Endothelial cell (in vitro differentiated cells): ENCODE measurements around the gene CCL17. TPM values are rescaled to one million over a fixed set of nuclear protein-coding genes. Genes with fewer than 3 reads are reported as not detected.

Experiments
- DNase-seq: peaks from one replicate; pipeline ENCODE4 v3.0.0; 2021; ENCODE audit warnings: low spot score
- H3K27ac Mint-ChIP-seq: one replicate; pipeline ENCODE4 v1.8.0; 2021; ENCODE audit warnings: mixed read lengths, inconsistent platforms; ENCODE audit not compliant: unreplicated experiment
- H3K27me3 Mint-ChIP-seq: one replicate; pipeline ENCODE4 v1.8.0; 2021; ENCODE audit warnings: mild to moderate bottlenecking, moderate library complexity, mixed read lengths, inconsistent platforms; ENCODE audit not compliant: unreplicated experiment
- H3K36me3 Mint-ChIP-seq: one replicate; pipeline ENCODE4 v1.8.0; 2021; ENCODE audit warnings: mild to moderate bottlenecking, low read depth, mixed read lengths, inconsistent platforms; ENCODE audit not compliant: unreplicated experiment
- H3K4me1 Mint-ChIP-seq: one replicate; pipeline ENCODE4 v1.8.0; 2021; ENCODE audit warnings: mild to moderate bottlenecking, mixed read lengths, inconsistent platforms; ENCODE audit not compliant: unreplicated experiment
- H3K4me3 Mint-ChIP-seq: one replicate; pipeline ENCODE4 v1.8.0; 2021; ENCODE audit warnings: mild to moderate bottlenecking, mixed read lengths, inconsistent platforms; ENCODE audit not compliant: unreplicated experiment
- H3K9me3 Mint-ChIP-seq: one replicate; pipeline ENCODE4 v1.8.0; 2021; ENCODE audit warnings: mixed read lengths, inconsistent platforms; ENCODE audit not compliant: unreplicated experiment
- total RNA-seq: library from RNA; stranded (reverse); fragmentation: NEBNext Ultra II Directional; extraction: Animal tissue kit (Norgen Biotek cat#: 25700); gene quantifications from one replicate; pipeline ENCODE4 v1.2.1, GENCODE V29; 2021; ENCODE audit not compliant: unreplicated experiment
- TF ChIP-seq, protein P1 (sequence below): fragments of 200-600 bp; sonication (generic); IDR thresholded peaks from one replicate; pipeline ENCODE4 v1.5.0; 2021; ENCODE audit warnings: antibody characterized with exemption; ENCODE audit not compliant: unreplicated experiment

Gene CCL17
- total RNA-seq, 1 donor from 2014 or later = not detected

DNA sequence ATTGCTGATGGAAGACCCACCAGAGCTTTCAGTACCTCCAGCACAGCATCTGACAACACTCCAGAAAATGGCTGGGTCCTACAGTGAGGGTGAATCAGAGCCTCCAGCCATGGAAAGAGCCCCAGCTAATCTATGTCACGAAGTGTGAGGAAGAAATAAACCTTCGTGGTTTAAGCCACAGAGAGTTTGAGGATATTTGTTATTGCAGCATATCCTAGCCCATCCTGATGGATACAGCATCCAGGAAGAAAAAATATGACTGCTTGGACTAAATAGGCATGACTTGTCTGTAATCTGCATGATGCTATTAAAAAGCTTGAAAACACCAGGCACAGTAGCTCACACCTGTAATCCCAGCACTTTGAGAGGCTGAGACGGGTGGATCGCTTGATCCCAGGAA is 13.3 kb upstream of the CCL17 start:
- no peaks in the 10 kb centered on the region for H3K9me3 Mint-ChIP-seq
- TF ChIP-seq, protein P1, sequence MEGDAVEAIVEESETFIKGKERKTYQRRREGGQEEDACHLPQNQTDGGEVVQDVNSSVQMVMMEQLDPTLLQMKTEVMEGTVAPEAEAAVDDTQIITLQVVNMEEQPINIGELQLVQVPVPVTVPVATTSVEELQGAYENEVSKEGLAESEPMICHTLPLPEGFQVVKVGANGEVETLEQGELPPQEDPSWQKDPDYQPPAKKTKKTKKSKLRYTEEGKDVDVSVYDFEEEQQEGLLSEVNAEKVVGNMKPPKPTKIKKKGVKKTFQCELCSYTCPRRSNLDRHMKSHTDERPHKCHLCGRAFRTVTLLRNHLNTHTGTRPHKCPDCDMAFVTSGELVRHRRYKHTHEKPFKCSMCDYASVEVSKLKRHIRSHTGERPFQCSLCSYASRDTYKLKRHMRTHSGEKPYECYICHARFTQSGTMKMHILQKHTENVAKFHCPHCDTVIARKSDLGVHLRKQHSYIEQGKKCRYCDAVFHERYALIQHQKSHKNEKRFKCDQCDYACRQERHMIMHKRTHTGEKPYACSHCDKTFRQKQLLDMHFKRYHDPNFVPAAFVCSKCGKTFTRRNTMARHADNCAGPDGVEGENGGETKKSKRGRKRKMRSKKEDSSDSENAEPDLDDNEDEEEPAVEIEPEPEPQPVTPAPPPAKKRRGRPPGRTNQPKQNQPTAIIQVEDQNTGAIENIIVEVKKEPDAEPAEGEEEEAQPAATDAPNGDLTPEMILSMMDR = no peak
- H3K27ac Mint-ChIP-seq = no peak overlapping the region
- DNase-seq = no peak
- H3K27me3 Mint-ChIP-seq = peaks cover 10% of the 10 kb centered on the region
- no peak overlapping the region for H3K4me3 Mint-ChIP-seq
- H3K4me1 Mint-ChIP-seq = peaks cover 3% of the 10 kb centered on the region
- H3K36me3 Mint-ChIP-seq = no peaks in the 10 kb centered on the region

DNA sequence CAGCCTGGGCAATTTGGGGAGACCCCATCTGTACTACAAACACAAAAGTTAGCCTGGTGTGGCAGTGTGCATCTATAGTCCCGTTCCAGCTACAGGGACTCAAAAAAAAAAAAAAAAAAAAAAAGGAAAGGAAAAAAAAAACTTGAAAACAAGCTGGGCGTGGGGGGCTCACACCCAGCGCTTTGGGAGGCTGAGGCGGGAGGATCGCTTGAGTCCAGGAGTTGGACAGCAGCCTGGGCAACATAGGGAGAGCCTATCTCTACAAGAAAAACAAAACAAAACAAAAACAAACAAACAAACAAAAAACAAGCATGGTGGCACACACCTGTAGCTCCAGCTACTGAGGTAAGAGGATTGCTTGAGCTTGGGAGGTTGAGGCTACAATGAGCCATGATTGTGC is 12.9 kb upstream of the CCL17 start:
- H3K4me3 Mint-ChIP-seq = no peak overlapping the region
- no peaks in the 10 kb centered on the region for H3K36me3 Mint-ChIP-seq
- no peak overlapping the region for H3K27ac Mint-ChIP-seq
- TF ChIP-seq, protein P1 = no peak
- no peak for DNase-seq
- H3K4me1 Mint-ChIP-seq = no peaks in the 10 kb centered on the region
- peaks cover 10% of the 10 kb centered on the region for H3K27me3 Mint-ChIP-seq
- H3K9me3 Mint-ChIP-seq = no peaks in the 10 kb centered on the region

DNA sequence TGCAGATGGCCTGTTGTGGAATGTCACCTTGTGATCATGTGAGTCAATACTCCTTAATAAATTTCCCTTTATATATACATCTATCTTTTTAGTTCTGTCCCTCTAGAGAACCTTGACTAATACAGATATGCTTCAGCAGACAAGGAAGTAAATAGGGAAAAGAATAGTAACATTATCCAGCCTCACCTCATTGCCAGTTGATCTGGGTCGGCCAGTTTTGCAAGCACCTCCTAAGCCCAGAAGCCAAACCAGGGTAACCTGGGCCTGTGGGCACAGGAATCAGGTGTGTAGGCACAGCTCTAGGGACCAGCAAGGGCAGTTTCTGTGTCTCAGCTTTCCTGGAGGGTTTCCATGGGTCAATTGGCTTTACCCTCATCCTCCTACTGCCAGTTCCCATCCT is 11.9 kb upstream of the CCL17 start:
- H3K9me3 Mint-ChIP-seq = no peaks in the 10 kb centered on the region
- peaks cover 8% of the 10 kb centered on the region for H3K27me3 Mint-ChIP-seq
- H3K4me1 Mint-ChIP-seq = no peaks in the 10 kb centered on the region
- no peak overlapping the region for H3K27ac Mint-ChIP-seq
- no peaks in the 10 kb centered on the region for H3K36me3 Mint-ChIP-seq
- H3K4me3 Mint-ChIP-seq = no peak overlapping the region
- no peak for DNase-seq
- TF ChIP-seq, protein P1 = no peak

DNA sequence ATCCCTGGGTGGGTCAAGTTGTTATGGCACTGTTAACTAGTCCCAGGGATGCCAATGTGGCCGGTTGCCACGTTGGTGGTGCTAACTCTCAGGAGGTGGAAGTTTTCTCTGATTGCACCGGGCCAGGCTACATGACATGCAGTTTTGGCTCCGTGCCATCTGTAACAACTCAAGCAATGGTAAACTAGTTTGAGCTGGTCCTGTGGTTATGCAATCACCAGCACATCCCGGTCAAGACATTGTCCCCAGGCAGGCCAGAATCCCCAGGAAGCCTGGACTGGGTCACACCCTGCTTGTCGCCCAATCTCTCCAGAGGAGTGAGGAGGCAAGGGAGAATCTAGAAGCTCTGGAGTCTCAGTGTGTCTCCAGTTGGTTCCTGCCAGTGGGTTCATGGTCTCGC is 10.1 kb upstream of the CCL17 start:
- no peak for DNase-seq

DNA sequence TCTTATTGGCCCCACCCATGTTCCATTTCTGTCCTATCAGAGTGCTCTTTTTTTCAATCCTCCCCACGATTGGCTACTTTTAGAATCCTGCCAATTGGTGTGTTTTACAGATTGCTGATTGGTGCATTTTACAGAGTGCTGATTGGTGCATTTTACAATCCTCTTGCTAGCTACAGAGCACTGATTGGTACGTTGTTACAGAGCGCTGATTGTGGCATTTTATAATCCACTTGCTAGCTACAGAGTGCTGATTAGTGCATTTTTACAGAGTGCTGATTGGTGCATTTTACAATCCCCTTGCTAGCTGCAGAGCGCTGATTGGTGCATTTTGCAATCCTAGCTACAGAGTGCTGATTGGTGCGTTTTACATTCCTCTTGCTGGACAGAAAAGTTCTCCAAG is 9.5 kb upstream of the CCL17 start:
- TF ChIP-seq, protein P1 = no peak
- H3K27ac Mint-ChIP-seq = no peak overlapping the region
- no peaks in the 10 kb centered on the region for H3K4me1 Mint-ChIP-seq

More for the DNA sequence above, 10.1 kb upstream of the CCL17 start:
- no peaks in the 10 kb centered on the region for H3K9me3 Mint-ChIP-seq
- H3K27ac Mint-ChIP-seq = no peak overlapping the region
- TF ChIP-seq, protein P1 = no peak
- no peaks in the 10 kb centered on the region for H3K36me3 Mint-ChIP-seq
- H3K27me3 Mint-ChIP-seq = peaks cover 3% of the 10 kb centered on the region
- no peak overlapping the region for H3K4me3 Mint-ChIP-seq
- H3K4me1 Mint-ChIP-seq = no peaks in the 10 kb centered on the region

More for the DNA sequence above, 9.5 kb upstream of the CCL17 start:
- Mint-ChIP-seq H3K36me3 (no peaks in the 10 kb centered on the region), H3K4me3 (no peak overlapping the region), H3K9me3 (no peaks in the 10 kb centered on the region), H3K27me3 (peaks cover 3% of the 10 kb centered on the region)
- no peak for DNase-seq
